Tibial nerve (tissue), 4 donors: Measurements from ENCODE around the gene FAM50A. TPM values are rescaled to one million over a fixed set of nuclear protein-coding genes. Genes with fewer than 3 reads are reported as not detected.

Experiments
- DNase-seq, 2 donors: peaks; one replicate each; pipeline ENCODE4 v3.0.0-alpha.2; 2019; ENCODE audit warnings: low spot score in 2 of 2
- H3K27ac ChIP-seq, 4 donors: fragments of 200-600 bp; sonication (generic) in 3 of 4; one replicate each; pipeline ENCODE4 v1.5.1; 2017 to 2019; ENCODE audit warnings: mild to moderate bottlenecking in 1 of 4
- H3K27me3 ChIP-seq, 2 donors: fragments of 200-600 bp; sonication (generic) in 1 of 2; one replicate each; pipeline versions ENCODE4 v1.5.1 to v1.6.0; 2017 to 2019
- H3K36me3 ChIP-seq, 3 donors: fragments of 200-600 bp; sonication (generic); one replicate each; pipeline ENCODE4 v1.5.1; 2018 to 2019
- H3K4me1 ChIP-seq, 4 donors: fragments of 200-600 bp; sonication (generic) in 3 of 4; one replicate each; pipeline ENCODE4 v1.5.1; 2017 to 2019
- H3K4me3 ChIP-seq, 4 donors: fragments of 200-600 bp; sonication (generic) in 3 of 4; one replicate each; pipeline ENCODE4 v1.5.1; 2017 to 2019; ENCODE audit warnings: mild to moderate bottlenecking in 1 of 4, moderate library complexity in 1 of 4
- H3K9me3 ChIP-seq, 4 donors: fragments of 200-600 bp; sonication (generic) in 3 of 4; one replicate each; pipeline ENCODE4 v1.5.1; 2017 to 2019
- CTCF ChIP-seq, 5 experiments: fragments of 200-600 bp in 3 of 5; fragments of 450-650 bp in 2 of 5; sonication (generic) in 3 of 5; IDR thresholded peaks; one replicate each; pipeline ENCODE4 v1.5.1; 2016 to 2019; ENCODE audit warnings: antibody characterized with exemption in 5 of 5, mild to moderate bottlenecking in 3 of 5, moderate library complexity in 2 of 5
- EP300 ChIP-seq, 2 donors: sonication (generic); formaldehyde crosslinking; IDR thresholded peaks; one replicate each; pipeline ENCODE4 v1.6.1; 2017; ENCODE audit warnings: antibody characterized with exemption in 2 of 2, mild to moderate bottlenecking in 1 of 2
- POLR2A ChIP-seq, 2 donors: fragments of 450-650 bp; IDR thresholded peaks; one replicate each; pipeline ENCODE4 v1.6.1; 2017; ENCODE audit warnings: antibody characterized with exemption in 2 of 2, mild to moderate bottlenecking in 2 of 2, moderate library complexity in 2 of 2
- WGBS, 2 donors: methylation state at CpG; one replicate each; pipeline ENCODE4 v1.1.5; 2018; 5-methylcytosine and 5-hydroxymethylcytosine counted together
- total RNA-seq, 4 donors: library from RNA; depleted of rRNA; stranded (reverse); fragments of >200 nt; gene quantifications; one replicate each; pipeline ENCODE4 v1.1.0, GENCODE V29; 2016

FAM50A gene
- total RNA-seq, 4 donors from 2014 or later = 47.5 to 90.6 (median 63.0) TPM

GRCh38 chrX:154466036-154466435, 22.1 kb downstream of the FAM50A start:
- no peaks in the 10 kb centered on the region for H3K9me3 ChIP-seq
- WGBS, 2 donors = 86 to 92% methylated on average over 15 to 28 of the region's 32 CpGs
- H3K27ac ChIP-seq = no peak overlapping the region
- peaks cover 0 to 76% (median 0%) of the 10 kb centered on the region in 3 donors for H3K36me3 ChIP-seq
- TF ChIP-seq POLR2A (IDR thresholded peaks at IDR 0.05) = no peak
- TF ChIP-seq EP300 (IDR thresholded peaks at IDR 0.05) = no peak
- TF ChIP-seq CTCF (IDR thresholded peaks at IDR 0.05) = no peak
- DNase-seq = no peak
- H3K4me1 ChIP-seq = peaks cover 0 to 11% (median 0%) of the 10 kb centered on the region in 4 donors
- no peak overlapping the region for H3K4me3 ChIP-seq
- H3K27me3 ChIP-seq = no peaks in the 10 kb centered on the region

- Histone ChIP-seq H3K9me3 (no peaks in the 10 kb centered on the region), H3K27me3 (no peaks in the 10 kb centered on the region), H3K36me3 (peaks cover 0 to 85% (median 0%) of the 10 kb centered on the region in 3 donors), H3K4me3 (no peak overlapping the region), H3K4me1 (peaks cover 0 to 2% (median 0%) of the 10 kb centered on the region in 4 donors), H3K27ac (no peak overlapping the region)
- TF ChIP-seq EP300 (IDR thresholded peaks at IDR 0.05) (no peak), CTCF (IDR thresholded peaks at IDR 0.05) (no peak), POLR2A (IDR thresholded peaks at IDR 0.05) (no peak)
- WGBS, 2 donors = 96 to 100% methylated on average over 1 to 5 of the region's 15 CpGs
- no peak for DNase-seq
Observed at GRCh38 chrX:154466907-154467306, 23.0 kb downstream of the FAM50A start.

GRCh38 chrX:154467556-154467955, 23.6 kb downstream of the FAM50A start:
- H3K4me1 ChIP-seq = no peaks in the 10 kb centered on the region
- TF ChIP-seq EP300 (IDR thresholded peaks at IDR 0.05) = no peak
- no peak for TF ChIP-seq CTCF (IDR thresholded peaks at IDR 0.05)
- no peak for TF ChIP-seq POLR2A (IDR thresholded peaks at IDR 0.05)
- H3K9me3 ChIP-seq = no peaks in the 10 kb centered on the region
- DNase-seq = no peak
- 100% methylated on average over 1 of the region's 21 CpGs; no CpG with 5 or more reads in 1 of the 2 donors for WGBS, 2 donors
- peaks cover 0 to 91% (median 0%) of the 10 kb centered on the region in 3 donors for H3K36me3 ChIP-seq
- H3K27ac ChIP-seq = no peak overlapping the region
- H3K27me3 ChIP-seq = no peaks in the 10 kb centered on the region
- no peak overlapping the region for H3K4me3 ChIP-seq

GRCh38 chrX:154468217-154468616, 24.3 kb downstream of the FAM50A start:
- no peak for TF ChIP-seq EP300 (IDR thresholded peaks at IDR 0.05)
- no peak for TF ChIP-seq CTCF (IDR thresholded peaks at IDR 0.05)
- TF ChIP-seq POLR2A (IDR thresholded peaks at IDR 0.05) = no peak
- H3K27ac ChIP-seq = no peak overlapping the region
- no peaks in the 10 kb centered on the region for H3K4me1 ChIP-seq
- H3K9me3 ChIP-seq = no peaks in the 10 kb centered on the region
- DNase-seq = no peak
- WGBS, 2 donors = 95 to 100% methylated on average over 2 to 16 of the region's 23 CpGs
- H3K4me3 ChIP-seq = no peak overlapping the region
- H3K27me3 ChIP-seq = no peaks in the 10 kb centered on the region
- peaks cover 0 to 95% (median 0%) of the 10 kb centered on the region in 3 donors for H3K36me3 ChIP-seq

GRCh38 chrX:154469114-154469513, 25.2 kb downstream of the FAM50A start:
- DNase-seq = no peak

More at GRCh38 chrX:154469114-154469513, 25.2 kb downstream of the FAM50A start:
- TF ChIP-seq EP300 (IDR thresholded peaks at IDR 0.05) (no peak), POLR2A (IDR thresholded peaks at IDR 0.05) (no peak), CTCF (IDR thresholded peaks at IDR 0.05) (no peak)
- H3K36me3 ChIP-seq = peaks cover 0 to 88% (median 0%) of the 10 kb centered on the region in 3 donors
- no peak overlapping the region for H3K4me3 ChIP-seq
- no peak overlapping the region for H3K27ac ChIP-seq
- no peaks in the 10 kb centered on the region for H3K4me1 ChIP-seq
- no peaks in the 10 kb centered on the region for H3K27me3 ChIP-seq
- no peaks in the 10 kb centered on the region for H3K9me3 ChIP-seq
- 82 to 84% methylated on average over 4 to 9 of the region's 9 CpGs for WGBS, 2 donors
